ENCODE results near the gene TESK2. TPM values are rescaled to one million over a fixed set of nuclear protein-coding genes. Genes with fewer than 3 reads are reported as not detected.
"Not testable (repeated sequence)": the region's sequence is repeated elsewhere in the genome, so short reads cannot be mapped to it uniquely, and the experiment has no call there.

TESK2 gene
- total RNA-seq, 1 donor from 2014 or later: 14.9 TPM

DNA sequence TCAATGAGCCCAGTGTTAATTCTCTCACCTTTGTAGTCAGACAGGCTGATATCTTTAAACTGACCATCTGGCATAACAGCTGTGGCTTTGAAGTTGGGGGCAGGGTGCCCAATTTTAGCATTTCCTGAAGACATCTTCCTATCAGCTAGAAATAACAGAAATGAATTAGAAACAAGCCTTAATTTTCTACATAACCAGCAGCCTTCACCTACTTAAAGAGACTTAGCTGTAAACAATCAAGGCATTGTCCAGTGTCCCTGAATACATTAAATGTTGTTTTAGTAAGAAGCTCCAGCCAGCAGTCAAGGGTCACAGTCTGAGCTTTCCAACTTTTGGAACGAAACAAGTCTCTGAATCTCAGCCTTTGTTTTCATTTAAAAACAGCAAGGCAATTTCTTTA lies 27.9 kb upstream of the TESK2 start:
- TF ChIP-seq, protein P1, sequence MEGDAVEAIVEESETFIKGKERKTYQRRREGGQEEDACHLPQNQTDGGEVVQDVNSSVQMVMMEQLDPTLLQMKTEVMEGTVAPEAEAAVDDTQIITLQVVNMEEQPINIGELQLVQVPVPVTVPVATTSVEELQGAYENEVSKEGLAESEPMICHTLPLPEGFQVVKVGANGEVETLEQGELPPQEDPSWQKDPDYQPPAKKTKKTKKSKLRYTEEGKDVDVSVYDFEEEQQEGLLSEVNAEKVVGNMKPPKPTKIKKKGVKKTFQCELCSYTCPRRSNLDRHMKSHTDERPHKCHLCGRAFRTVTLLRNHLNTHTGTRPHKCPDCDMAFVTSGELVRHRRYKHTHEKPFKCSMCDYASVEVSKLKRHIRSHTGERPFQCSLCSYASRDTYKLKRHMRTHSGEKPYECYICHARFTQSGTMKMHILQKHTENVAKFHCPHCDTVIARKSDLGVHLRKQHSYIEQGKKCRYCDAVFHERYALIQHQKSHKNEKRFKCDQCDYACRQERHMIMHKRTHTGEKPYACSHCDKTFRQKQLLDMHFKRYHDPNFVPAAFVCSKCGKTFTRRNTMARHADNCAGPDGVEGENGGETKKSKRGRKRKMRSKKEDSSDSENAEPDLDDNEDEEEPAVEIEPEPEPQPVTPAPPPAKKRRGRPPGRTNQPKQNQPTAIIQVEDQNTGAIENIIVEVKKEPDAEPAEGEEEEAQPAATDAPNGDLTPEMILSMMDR (IDR thresholded peaks at IDR 0.05): no peak
- TF ChIP-seq EZH2 (IDR thresholded peaks at IDR 0.05) (no peak), EZH2phosphoT487 (IDR thresholded peaks at IDR 0.05) (no peak)
- Histone ChIP-seq H3K9me3 (ENCODE audit: low read depth) (no peaks in the 10 kb centered on the region), H3F3A (ENCODE audit: low read depth) (peaks cover 25% of the 10 kb centered on the region), H3K79me2 (ENCODE audit: low read depth) (peaks cover 67% of the 10 kb centered on the region), H4K20me1 (ENCODE audit: low read depth) (peaks cover 37% of the 10 kb centered on the region), H3K27me3 (no peaks in the 10 kb centered on the region), H3K4me3 (no peak overlapping the region), H3K4me1 (peaks cover 16% of the 10 kb centered on the region), H3K9ac (no peak overlapping the region), H3K27ac (peak overlapping the region; percentile 2), H3K36me3 (no peaks in the 10 kb centered on the region), H3K4me2 (peak overlapping the region; percentile 64), H2AFZ (replicated peaks) (no peak overlapping the region)
- H3K27me3 Mint-ChIP-seq (ENCODE audit: insufficient read depth, low read depth): peaks cover 3% of the 10 kb centered on the region
- DNase-seq (ENCODE audit: low spot score): peak; percentile 39
- H3K9me3 Mint-ChIP-seq: no peaks in the 10 kb centered on the region
- H3K4me1 Mint-ChIP-seq: peaks cover 29% of the 10 kb centered on the region
- no peak overlapping the region for H3K27ac Mint-ChIP-seq
- H3K36me3 Mint-ChIP-seq: peaks cover 14% of the 10 kb centered on the region
- peak overlapping the region; percentile 90 for H3K4me3 Mint-ChIP-seq

DNA sequence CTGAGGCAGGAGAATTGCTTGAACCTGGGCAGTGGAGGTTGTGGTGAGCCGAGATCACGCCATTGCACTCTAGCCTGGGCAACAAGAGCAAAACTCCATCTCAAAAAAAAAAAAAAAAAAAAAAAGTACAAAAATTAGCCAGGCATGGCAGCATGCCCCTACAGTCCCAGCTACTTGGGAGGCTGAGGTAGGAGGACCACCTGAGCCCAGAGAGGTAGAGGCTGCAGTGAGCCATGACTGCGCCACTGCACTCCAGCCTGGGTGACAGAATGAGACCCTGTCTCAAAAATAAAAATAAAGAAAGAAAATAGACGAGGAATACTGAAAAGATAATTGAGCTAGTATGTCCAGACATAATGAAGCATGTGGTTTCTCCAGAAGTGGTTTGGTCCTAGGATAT lies 27.4 kb upstream of the TESK2 start:
- peaks cover 16% of the 10 kb centered on the region for H3K4me1 ChIP-seq
- H3K27ac ChIP-seq; H3K9ac ChIP-seq; H3K4me3 Mint-ChIP-seq; H3K27ac Mint-ChIP-seq; H2AFZ ChIP-seq (replicated peaks); H3K36me3 ChIP-seq; H3K9me3 ChIP-seq (ENCODE audit: low read depth); H3K27me3 Mint-ChIP-seq (ENCODE audit: insufficient read depth, low read depth); H3K27me3 ChIP-seq; DNase-seq (ENCODE audit: low spot score); H3K9me3 Mint-ChIP-seq; H3K4me2 ChIP-seq; H3K4me3 ChIP-seq: not testable (repeated sequence)
- H3K36me3 Mint-ChIP-seq: peaks cover 14% of the 10 kb centered on the region
- H3K4me1 Mint-ChIP-seq: peaks cover 35% of the 10 kb centered on the region
- H4K20me1 ChIP-seq (ENCODE audit: low read depth): peaks cover 37% of the 10 kb centered on the region
- H3F3A ChIP-seq (ENCODE audit: low read depth): peaks cover 30% of the 10 kb centered on the region
- peaks cover 67% of the 10 kb centered on the region for H3K79me2 ChIP-seq (ENCODE audit: low read depth)

DNA sequence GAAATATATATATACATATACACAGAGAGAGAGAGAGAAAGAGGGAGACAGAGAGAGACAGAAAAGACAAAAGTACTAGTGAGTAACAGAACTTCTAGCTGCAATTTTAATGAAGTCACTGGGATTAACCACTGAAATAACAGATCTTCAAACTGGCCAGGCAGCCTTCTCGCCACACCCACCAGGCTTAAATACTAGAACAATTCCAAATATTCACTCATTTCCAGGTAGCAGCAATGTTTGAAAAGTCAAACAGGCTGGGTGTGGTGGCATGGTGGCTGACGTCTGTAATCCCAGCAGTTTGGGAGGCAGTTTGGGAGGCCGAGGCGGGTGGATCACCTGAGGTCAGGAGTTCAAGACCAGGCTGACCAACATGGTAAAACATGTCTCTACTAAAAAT lies 25.5 kb upstream of the TESK2 start:
- TF ChIP-seq, protein P1 (IDR thresholded peaks at IDR 0.05): no peak
- TF ChIP-seq EZH2 (IDR thresholded peaks at IDR 0.05): no peak
- TF ChIP-seq EZH2phosphoT487 (IDR thresholded peaks at IDR 0.05): no peak
- Histone ChIP-seq H3K9ac (no peak overlapping the region), H3K4me1 (peaks cover 10% of the 10 kb centered on the region), H2AFZ (replicated peaks) (no peak overlapping the region), H3F3A (ENCODE audit: low read depth) (peaks cover 40% of the 10 kb centered on the region), H3K9me3 (ENCODE audit: low read depth) (no peaks in the 10 kb centered on the region), H3K27ac (no peak overlapping the region), H3K27me3 (no peaks in the 10 kb centered on the region), H4K20me1 (ENCODE audit: low read depth) (peaks cover 48% of the 10 kb centered on the region), H3K36me3 (peaks cover 4% of the 10 kb centered on the region), H3K4me3 (no peak overlapping the region), H3K4me2 (no peak overlapping the region), H3K79me2 (ENCODE audit: low read depth) (peaks cover 57% of the 10 kb centered on the region)
- DNase-seq (ENCODE audit: low spot score): no peak
- Mint-ChIP-seq H3K9me3 (no peaks in the 10 kb centered on the region), H3K27me3 (ENCODE audit: insufficient read depth, low read depth) (peaks cover 2% of the 10 kb centered on the region), H3K4me3 (no peak overlapping the region), H3K27ac (no peak overlapping the region), H3K4me1 (peaks cover 35% of the 10 kb centered on the region), H3K36me3 (peaks cover 20% of the 10 kb centered on the region)

DNA sequence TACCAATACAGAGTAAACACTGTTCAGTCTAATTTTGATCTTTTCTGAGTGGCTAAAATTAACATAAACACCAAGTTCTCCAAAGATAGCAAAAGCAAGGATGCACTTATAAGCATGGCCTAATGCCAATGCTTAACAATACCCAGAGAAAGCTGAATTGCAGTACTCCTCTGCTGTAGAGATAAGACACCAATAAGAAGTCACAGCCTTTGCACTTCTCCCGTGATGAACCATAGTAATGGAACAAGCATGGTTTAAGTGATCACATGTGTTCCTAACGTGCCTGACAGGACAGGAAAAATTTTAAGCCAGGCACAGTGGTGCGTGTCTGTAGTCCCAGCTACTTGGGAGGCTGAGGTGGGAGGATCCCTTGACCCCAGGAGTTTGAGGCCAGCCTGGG lies 25.1 kb upstream of the TESK2 start:
- Histone ChIP-seq H3K4me2 (no peak overlapping the region), H3K27me3 (no peaks in the 10 kb centered on the region), H3K4me1 (peaks cover 10% of the 10 kb centered on the region), H3K9ac (no peak overlapping the region), H2AFZ (replicated peaks) (no peak overlapping the region), H3K27ac (no peak overlapping the region), H3K36me3 (peaks cover 4% of the 10 kb centered on the region), H3K4me3 (no peak overlapping the region), H4K20me1 (ENCODE audit: low read depth) (peaks cover 46% of the 10 kb centered on the region), H3K79me2 (ENCODE audit: low read depth) (peaks cover 53% of the 10 kb centered on the region), H3F3A (ENCODE audit: low read depth) (peaks cover 40% of the 10 kb centered on the region), H3K9me3 (ENCODE audit: low read depth) (no peaks in the 10 kb centered on the region)
- TF ChIP-seq EZH2 (IDR thresholded peaks at IDR 0.05) (no peak), EZH2phosphoT487 (IDR thresholded peaks at IDR 0.05) (no peak)
- TF ChIP-seq, protein P1 (IDR thresholded peaks at IDR 0.05): no peak
- no peaks in the 10 kb centered on the region for H3K9me3 Mint-ChIP-seq
- peaks cover 23% of the 10 kb centered on the region for H3K36me3 Mint-ChIP-seq
- peaks cover 2% of the 10 kb centered on the region for H3K27me3 Mint-ChIP-seq (ENCODE audit: insufficient read depth, low read depth)
- DNase-seq (ENCODE audit: low spot score): no peak
- H3K4me3 Mint-ChIP-seq: no peak overlapping the region
- peaks cover 35% of the 10 kb centered on the region for H3K4me1 Mint-ChIP-seq
- no peak overlapping the region for H3K27ac Mint-ChIP-seq

DNA sequence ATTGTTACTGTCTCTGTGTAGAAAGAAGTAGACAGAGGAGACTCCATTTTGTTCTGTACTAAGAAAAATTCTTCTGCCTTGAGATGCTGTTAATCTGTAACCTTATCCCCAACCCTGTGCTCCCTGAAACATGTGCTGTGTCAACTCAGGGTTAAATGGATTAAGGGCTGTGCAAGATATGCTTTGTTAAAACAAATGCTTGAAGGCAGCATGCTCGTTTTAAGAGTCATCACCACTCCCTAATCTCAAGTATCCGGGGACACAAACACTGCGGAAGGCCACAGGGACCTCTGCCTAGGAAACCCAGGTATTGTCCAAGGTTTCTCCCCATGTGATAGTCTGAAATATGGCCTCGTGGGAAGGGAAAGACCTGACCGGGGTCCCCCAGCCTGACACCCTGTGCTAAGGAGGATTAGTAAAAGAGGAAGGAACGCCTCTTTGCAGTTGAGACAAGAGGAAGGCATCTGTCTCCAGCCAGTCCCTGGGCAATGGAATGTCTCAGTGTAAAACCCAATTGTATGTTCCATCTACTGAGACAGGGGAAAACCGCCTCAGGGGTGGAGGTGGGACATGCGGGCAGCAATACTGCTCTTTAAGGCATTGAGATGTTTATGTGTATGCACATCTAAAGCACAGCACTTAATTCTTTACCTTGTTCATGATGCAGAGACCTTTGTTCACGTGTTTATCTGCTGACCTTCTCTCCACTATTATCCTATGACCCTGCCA lies 22.7 kb upstream of the TESK2 start:
- not testable (repeated sequence) for DNase-seq (ENCODE audit: low spot score); H2AFZ ChIP-seq (replicated peaks); H3K4me3 ChIP-seq; H3K9me3 Mint-ChIP-seq; H3K4me1 ChIP-seq; H3K36me3 ChIP-seq; H3K27ac Mint-ChIP-seq; H3K27ac ChIP-seq; H3K9ac ChIP-seq; H3K27me3 Mint-ChIP-seq (ENCODE audit: insufficient read depth, low read depth); H3K9me3 ChIP-seq (ENCODE audit: low read depth); H3K4me2 ChIP-seq; H3K27me3 ChIP-seq
- H3F3A ChIP-seq (ENCODE audit: low read depth): peaks cover 50% of the 10 kb centered on the region
- peaks cover 32% of the 10 kb centered on the region for H4K20me1 ChIP-seq (ENCODE audit: low read depth)
- peaks cover 30% of the 10 kb centered on the region for H3K79me2 ChIP-seq (ENCODE audit: low read depth)
- peaks cover 24% of the 10 kb centered on the region for H3K4me1 Mint-ChIP-seq
- peak overlapping the region; percentile 24 for H3K4me3 Mint-ChIP-seq
- peaks cover 35% of the 10 kb centered on the region for H3K36me3 Mint-ChIP-seq
